Cardiac muscle cell (in vitro differentiated cells and primary cell): ENCODE data around the gene GPBAR1. TPM values are rescaled to one million over a fixed set of nuclear protein-coding genes. Genes with fewer than 3 reads are reported as not detected.

ENCODE experiments used
- DNase-seq, 2 donors: peaks; one replicate each; pipeline versions ENCODE4 v3.0.0 to v3.0.0-alpha.2; 2010 to 2017; ENCODE audit warnings: low read depth in 1 of 2, low spot score in 1 of 2
- H3K27ac ChIP-seq: fragments of 200-600 bp; sonication (generic); 2 replicates; pipeline ENCODE4 v1.5.1; 2016
- H3K27me3 ChIP-seq: fragments of 200-600 bp; sonication (generic); 2 replicates; pipeline ENCODE4 v1.6.0; 2016; ENCODE audit warnings: control low read depth
- H3K36me3 ChIP-seq: fragments of 200-600 bp; sonication (generic); 2 replicates; pipeline ENCODE4 v1.5.1; 2016; ENCODE audit warnings: control low read depth
- H3K4me1 ChIP-seq: fragments of 200-600 bp; sonication (generic); 2 replicates; pipeline ENCODE4 v1.8.1; 2017; ENCODE audit warnings: low read depth, mild to moderate bottlenecking, mixed run types
- H3K4me3 ChIP-seq: fragments of 200-600 bp; sonication (generic); 2 replicates; pipeline ENCODE4 v1.5.1; 2016; ENCODE audit warnings: mild to moderate bottlenecking
- H3K9me3 ChIP-seq: fragments of 200-600 bp; sonication (generic); 2 replicates; pipeline ENCODE4 v1.5.1; 2017; ENCODE audit warnings: low read depth, mild to moderate bottlenecking, control low read depth
- CTCF ChIP-seq: IDR thresholded peaks from 2 replicates; pipeline ENCODE4 v1.5.1; 2012; ENCODE audit warnings: low read depth, mild to moderate bottlenecking, low read length
- polyA plus RNA-seq: library from polyadenylated mRNA; unstranded; fragments of >200 nt; fragmentation: Nextera tagmentation; extraction: Ambion mirVana; gene quantifications from 2 replicates; pipeline ENCODE4 v1.2.1, GENCODE V29; 2016
- total RNA-seq: library from RNA; depleted of rRNA; stranded (reverse); fragments of >200 nt; gene quantifications from 2 replicates; pipeline ENCODE4 v1.2.3, GENCODE V29; 2016

GPBAR1 gene
- total and polyA plus RNA-seq, 2 experiments from 2014 or later = 4.4 to 7.9 TPM

- TF ChIP-seq CTCF = no peak
- H3K27me3 ChIP-seq = no peaks in the 10 kb centered on the region
- peaks cover 36% of the 10 kb centered on the region for H3K36me3 ChIP-seq
- no peaks in the 10 kb centered on the region for H3K9me3 ChIP-seq
- H3K27ac ChIP-seq = no peak overlapping the region
- no peak overlapping the region for H3K4me3 ChIP-seq
- H3K4me1 ChIP-seq = peaks cover 25% of the 10 kb centered on the region
- no peak for DNase-seq
Measured at GRCh38 chr2:218226903-218227302, 33.9 kb upstream of the GPBAR1 start.

GRCh38 chr2:218228366-218229090, 32.3 kb upstream of the GPBAR1 start:
- Histone ChIP-seq H3K36me3 (peaks cover 43% of the 10 kb centered on the region), H3K4me3 (no peak overlapping the region), H3K27ac (peak overlapping the region; percentile 90), H3K4me1 (peaks cover 18% of the 10 kb centered on the region), H3K9me3 (no peaks in the 10 kb centered on the region), H3K27me3 (no peaks in the 10 kb centered on the region)
- no peak for TF ChIP-seq CTCF
- DNase-seq = peak in 1 of 2 donors; percentile 39

GRCh38 chr2:218229239-218229638, 31.6 kb upstream of the GPBAR1 start:
- Histone ChIP-seq H3K4me1 (peaks cover 18% of the 10 kb centered on the region), H3K27ac (peak overlapping the region; percentile 90), H3K27me3 (no peaks in the 10 kb centered on the region), H3K9me3 (no peaks in the 10 kb centered on the region), H3K4me3 (no peak overlapping the region), H3K36me3 (peaks cover 47% of the 10 kb centered on the region)
- TF ChIP-seq CTCF = no peak
- peak; percentile 17 to 90 for DNase-seq

GRCh38 chr2:218229851-218230250, 31.0 kb upstream of the GPBAR1 start:
- Histone ChIP-seq H3K36me3 (peaks cover 49% of the 10 kb centered on the region), H3K4me1 (peaks cover 18% of the 10 kb centered on the region), H3K4me3 (no peak overlapping the region), H3K9me3 (no peaks in the 10 kb centered on the region), H3K27me3 (no peaks in the 10 kb centered on the region), H3K27ac (peak overlapping the region; percentile 90)
- TF ChIP-seq CTCF = no peak
- DNase-seq = peak in 1 of 2 donors; percentile 50

GRCh38 chr2:218230882-218231281, 29.9 kb upstream of the GPBAR1 start:
- peak in 1 of 2 donors; percentile 46 for DNase-seq
- Histone ChIP-seq H3K27ac (peak overlapping the region; percentile 41), H3K4me1 (peaks cover 18% of the 10 kb centered on the region), H3K9me3 (no peaks in the 10 kb centered on the region), H3K27me3 (no peaks in the 10 kb centered on the region), H3K4me3 (no peak overlapping the region), H3K36me3 (peaks cover 56% of the 10 kb centered on the region)
- peak; percentile 33 for TF ChIP-seq CTCF
